Measurements from ENCODE around the gene GOLGA6A. TPM values are rescaled to one million over a fixed set of nuclear protein-coding genes. Genes with fewer than 3 reads are reported as not detected.
"Not testable (repeated sequence)": the region's sequence is repeated elsewhere in the genome, so short reads cannot be mapped to it uniquely, and the experiment has no call there.

Gene GOLGA6A
- total RNA-seq: 0.08 TPM

DNA sequence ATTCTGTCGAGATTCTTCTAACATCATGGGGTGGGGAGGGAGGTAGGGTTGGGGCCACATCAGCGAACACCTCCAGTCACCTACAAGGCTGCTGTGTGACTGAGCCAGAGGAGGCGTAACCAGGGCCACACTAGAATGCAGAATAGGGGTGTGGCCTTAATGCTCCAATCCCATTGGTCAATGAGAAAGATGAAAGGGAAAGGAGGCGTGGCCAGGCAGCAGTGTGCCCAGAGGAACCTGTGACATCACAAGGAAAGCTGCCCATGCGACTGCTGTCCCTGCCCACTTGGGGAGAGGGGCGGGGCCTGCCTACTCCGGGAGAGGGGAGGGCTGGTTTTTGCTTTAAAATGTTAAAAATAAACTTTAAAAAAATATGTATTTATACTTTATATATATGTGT is at the start of gene GOLGA6A:
TSS of gene GOLGA6A (minus strand) at position 101 of the 400 bp plus-strand sequence. CDS start at position 60, 41 bp downstream.
- not testable (repeated sequence) for ATAC-seq

- ATAC-seq: no peak
Measured at GRCh38 chr15:74131628-74132413, 49.5 kb upstream of the GOLGA6A start.

DNA sequence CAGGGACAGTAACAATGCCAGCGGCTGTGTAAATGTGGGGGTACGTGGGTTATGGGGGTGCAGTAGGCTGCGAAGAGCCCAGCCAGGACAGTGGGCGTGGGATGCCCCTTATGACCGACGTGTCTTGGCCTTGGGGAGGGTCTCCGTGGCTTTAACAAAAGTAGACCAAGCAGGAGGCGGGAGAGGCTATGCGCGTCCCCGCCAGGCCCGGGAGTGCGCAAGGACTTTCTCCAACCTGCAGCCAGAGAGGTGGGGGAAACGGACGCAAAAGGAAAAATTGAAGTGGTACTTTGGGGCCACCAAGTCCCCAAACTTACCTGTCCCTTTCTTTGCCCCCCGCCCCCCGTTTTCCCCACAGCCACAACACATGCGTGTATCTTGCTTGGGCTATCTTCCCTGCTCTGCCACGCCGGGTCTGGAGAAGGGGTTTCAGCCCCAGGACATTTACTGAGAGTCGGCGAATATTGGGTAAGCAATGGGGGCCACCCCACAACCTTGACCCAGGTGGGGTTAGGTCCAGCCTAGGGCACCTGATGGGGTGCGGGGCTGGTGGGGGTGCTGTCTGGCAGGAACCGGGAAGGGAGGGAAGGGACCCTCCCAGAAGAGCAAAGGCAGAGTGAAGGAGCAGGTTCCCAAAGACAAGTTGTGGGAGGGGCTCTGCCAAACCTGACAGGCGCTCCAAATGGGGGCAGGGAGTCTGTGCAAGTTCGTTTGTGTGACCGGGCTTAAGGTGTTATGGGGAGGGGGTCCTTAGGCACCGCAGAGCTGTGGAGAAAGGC is 48.7 kb upstream of the GOLGA6A start:
- no peak for ATAC-seq

DNA sequence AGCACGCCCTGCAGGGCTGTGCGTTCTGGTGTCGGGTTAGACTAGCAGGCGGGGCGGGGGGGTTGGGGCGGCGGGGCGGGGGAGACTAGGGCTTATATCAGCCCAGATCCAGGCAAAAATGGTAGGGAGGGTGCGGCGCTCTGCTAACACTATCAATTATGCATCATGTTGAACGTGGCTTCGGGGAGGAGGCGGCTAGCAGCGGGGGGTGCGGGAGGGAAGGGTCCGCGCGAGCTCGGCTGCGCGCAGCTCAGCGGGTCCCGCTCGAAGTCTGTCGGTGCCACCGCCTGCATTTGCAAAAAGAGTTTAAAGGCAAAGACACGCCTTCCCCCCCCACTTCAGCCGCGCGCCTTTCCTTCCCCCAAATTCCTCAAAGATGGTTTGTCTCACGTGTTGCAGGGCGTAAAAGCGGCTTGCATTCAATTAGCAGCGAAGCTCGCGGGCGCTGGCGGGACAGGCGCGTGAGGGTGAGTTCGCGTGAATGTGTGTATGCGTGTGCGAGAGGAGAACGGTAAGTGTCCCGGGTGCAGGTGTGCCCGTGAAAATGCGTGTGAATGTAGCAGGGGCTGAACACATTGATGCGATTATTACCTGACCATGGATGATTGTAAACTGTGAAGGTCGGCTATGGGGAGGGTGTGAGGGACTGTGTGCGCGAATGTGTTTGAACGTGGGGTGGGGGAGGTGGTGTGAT is 48.0 kb upstream of the GOLGA6A start, which contains the start of gene ISLR2:
TSS of gene ISLR2 (plus strand) at position 432 of the 694 bp plus-strand sequence. CDS start 2,169 bp downstream, outside the sequence.
- no peak for ATAC-seq

DNA sequence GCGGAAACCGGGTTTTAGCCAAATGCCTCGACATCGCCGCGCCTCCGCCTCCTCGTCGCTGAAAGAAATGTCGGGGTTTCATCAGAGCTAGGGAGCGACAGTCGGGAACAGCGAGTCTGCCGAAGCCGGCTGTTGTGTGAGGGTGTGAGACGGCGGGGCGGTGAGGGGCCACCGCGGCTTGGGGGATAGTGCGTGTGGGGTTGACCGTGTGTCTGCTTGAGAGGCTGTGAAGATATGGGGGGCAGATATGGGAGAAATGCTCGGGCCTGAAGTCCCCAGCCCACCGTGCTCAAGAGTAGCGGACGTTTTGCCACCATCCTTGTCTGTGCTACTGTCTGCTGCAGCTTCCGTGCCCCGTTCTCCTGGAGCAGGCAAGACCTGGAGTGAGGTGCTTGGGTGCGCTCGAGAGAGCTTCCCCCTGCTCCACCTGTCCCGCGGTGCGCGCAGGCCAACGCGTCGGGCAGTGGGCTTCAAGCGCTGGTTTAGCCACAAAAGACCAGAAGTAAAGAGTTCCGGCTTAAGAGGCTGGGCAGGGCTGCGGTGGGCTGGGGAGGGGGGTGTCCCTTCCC is 47.3 kb upstream of the GOLGA6A start:
- no peak for ATAC-seq

- ATAC-seq: no peak
Measured at GRCh38 chr15:74128785-74129585, 46.6 kb upstream of the GOLGA6A start.

DNA sequence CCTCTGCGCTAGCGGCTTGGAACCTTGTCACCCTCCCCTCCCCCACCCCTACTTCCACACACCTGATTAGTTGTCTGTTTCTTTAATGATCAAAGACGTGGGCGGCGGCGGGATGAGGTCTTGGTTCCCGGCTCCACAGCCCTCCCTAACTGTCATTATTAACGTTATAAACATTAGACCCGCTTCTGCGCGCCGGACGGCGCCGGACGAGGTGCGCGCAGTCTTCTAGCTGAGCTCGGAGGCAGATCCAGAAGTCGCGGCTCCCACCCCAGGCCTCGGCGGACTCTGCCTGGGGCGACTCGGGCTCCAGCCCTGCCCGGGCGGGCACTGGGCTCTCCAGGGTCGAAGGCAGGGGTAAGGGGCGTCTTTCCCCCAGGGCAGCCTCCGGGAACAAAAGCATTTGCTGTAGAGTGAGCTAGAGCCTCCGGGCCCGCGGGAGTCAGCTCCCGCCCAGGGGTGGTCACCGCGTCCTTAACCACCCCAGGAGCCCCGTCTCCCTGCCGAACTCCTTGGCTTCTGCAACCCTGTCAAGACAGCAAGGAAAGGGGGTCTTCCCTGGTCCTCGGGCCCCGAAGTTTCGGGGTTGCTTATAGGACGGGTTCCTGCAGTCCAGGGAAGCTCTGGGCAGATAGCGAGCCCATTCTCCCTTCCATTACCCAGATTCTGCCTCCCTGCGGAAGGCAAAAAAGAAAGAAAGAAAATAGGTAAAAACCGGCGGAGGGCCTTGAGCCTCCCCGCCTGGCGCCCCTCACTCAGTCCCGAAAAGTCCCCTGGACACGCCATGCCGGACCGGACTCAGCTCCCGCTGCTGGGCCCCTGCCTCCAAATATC is 45.8 kb upstream of the GOLGA6A start:
- no peak for ATAC-seq

- peak; percentile 89 for ATAC-seq
Measured at GRCh38 chr15:74127255-74127953, 45.1 kb upstream of the GOLGA6A start.

DNA sequence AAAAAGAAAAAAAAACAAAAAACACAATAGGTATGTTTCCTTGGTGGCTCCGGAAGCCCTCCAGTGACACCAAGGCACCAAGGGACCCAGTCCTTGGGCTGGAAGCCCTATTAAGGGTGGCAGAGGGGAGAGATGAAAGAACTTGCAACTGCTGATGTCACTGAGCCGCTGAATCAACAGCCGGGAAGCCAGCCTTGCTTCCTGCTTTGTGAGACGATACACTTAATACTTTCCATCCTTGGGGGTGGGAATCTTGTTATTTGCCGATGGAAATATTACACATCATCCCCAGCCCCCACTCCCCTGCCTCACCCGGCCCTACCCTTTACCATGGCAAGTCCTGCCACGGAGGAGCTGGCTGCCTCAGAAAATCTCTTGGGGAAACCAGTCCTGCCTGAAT is 42.4 kb upstream of the GOLGA6A start:
- no peak for ATAC-seq

DNA sequence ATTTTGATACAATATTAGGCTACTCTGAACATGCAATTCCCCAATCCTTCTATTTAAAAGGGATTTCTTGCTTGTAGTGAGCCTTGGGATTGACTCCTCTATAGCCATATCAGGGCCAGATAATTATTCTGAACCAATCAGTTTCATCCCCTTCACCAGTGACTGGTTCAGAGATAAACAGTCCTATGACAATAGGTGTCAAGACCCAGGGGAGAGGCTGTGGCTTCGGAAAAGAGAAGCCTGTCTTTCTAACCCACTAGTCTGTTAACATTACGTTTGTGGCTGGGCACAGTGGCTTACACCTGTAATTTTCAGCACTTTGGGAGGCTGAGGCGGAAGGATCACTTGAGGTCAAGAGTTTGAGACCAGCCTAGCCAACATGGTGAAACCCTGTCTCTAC is 41.8 kb upstream of the GOLGA6A start:
- no peak for ATAC-seq

- ATAC-seq: no peak
Measured at GRCh38 chr15:74123658-74124057, 41.3 kb upstream of the GOLGA6A start.

DNA sequence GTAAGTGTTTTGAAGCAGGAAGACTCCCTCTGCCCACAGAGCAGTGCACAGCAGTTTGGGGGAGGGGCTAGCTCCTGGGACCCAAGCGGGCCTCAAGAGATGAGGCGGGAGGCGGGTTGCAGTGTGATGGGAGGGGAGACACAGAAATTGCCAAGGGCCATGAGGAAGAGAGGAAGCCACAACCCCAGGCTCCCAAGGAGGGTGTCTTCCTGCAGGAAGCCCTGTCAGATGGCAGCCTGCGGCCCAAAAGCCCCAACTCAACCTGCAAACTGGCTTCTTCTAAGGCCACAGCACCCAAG is 40.7 kb upstream of the GOLGA6A start:
- ATAC-seq: no peak

DNA sequence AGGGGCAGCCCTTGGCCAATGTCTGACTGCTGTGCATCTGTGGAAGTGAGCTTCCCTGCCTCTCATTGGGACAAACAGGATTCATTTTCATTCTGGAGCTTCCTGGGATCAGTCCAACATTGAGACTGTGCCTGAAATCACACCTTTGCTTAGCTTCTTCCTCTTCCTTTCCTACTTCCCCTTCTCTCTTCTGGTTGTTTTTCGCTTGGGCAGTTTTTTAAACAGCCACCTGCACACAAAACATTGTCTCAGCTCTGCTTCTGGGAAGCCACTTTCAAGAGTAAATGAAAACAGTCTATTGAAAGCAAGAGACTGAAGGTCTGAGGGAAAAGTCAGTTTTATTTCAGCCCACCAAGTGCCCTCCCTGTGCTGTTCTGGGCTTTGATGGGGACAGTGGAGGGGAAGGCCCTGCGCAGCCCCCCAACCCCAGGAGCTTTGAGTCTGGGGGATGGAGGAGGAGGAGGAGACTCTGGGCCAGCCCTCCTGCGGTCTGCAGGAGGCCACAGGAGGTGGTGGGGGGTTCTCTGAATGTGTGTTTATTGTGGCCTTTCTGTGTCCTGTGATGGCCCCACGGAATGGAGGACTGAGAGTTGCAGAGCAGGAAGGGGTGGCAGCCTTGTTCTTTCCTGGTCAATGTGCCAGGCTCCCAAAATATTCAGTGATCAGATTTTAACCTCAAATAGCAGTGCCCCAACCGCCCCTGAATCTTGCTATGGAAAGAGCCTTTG is 40.2 kb upstream of the GOLGA6A start:
- ATAC-seq: no peak

- ATAC-seq: no peak
Measured at GRCh38 chr15:74121858-74122257, 39.5 kb upstream of the GOLGA6A start.

DNA sequence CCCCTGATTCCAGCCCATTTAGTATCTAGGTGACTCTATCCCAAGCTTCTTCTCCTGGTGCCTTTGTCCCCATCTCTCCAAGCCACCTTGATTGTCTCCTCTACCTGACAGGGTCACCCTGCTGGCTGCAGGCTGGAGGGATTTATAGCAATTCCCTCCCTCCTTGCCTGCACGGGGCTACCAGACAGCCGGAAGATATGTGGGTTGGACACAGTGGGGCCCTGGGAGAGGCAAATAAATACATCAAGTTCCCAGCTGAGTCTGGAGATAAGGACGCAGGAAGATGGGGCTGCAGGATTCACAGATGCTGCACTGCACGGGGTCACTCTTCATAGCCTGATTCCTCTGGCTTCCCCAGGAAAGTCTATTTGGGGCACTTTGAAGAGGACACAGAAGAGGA is 38.7 kb upstream of the GOLGA6A start:
- ATAC-seq: no peak

- no peak for ATAC-seq
Measured at GRCh38 chr15:74120426-74120825, 38.1 kb upstream of the GOLGA6A start.

GRCh38 chr15:74109713-74110112 is 27.4 kb upstream of the GOLGA6A start:
- no peak for ATAC-seq

DNA sequence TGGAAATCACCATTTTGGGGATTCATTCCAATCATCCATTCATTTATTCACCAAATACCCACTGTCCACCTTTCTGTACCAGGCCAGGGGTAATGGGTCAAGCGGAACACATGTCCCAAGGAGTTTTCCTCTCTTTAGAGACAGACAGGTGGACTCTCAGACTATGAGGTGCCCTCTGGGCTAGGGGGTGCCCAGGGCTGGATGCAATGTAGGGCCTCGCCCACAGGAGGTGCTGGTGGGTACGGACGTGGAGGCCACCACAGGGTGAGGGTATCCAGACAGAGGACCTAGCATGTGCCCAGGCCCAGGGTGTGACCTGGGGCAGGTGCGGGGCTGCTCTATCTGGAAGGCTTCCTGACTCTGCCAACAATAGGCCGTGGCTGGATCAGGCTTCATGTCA is 26.3 kb upstream of the GOLGA6A start:
- not testable (repeated sequence) for ATAC-seq

DNA sequence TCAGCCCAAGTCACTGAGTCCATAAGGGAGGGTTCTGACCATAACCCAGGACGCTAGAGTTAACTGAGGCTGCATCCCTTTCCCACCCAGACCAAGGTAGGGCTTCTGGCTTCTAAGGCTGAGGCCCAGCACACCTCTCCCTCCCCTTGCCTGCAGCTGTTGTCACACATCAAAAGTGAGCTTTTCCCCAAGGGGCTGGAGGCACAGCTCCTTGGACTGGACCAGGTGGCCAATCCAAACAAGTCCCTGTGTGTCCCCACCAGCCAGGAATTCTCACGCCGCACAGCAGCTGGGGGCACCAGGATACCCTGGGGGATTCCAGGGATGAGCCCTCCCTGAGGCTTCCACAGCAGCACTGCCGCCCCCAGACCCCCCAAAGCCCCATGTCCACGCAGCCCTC is 25.8 kb upstream of the GOLGA6A start:
- ATAC-seq: no peak
